Thyroid gland (tissue), 4 donors: ENCODE results near the gene SLC2A13.

ENCODE experiments used
- CTCF ChIP-seq, 6 experiments: fragments of 200-600 bp in 3 of 6; fragments of 450-650 bp in 3 of 6; sonication (generic) in 3 of 6; IDR thresholded peaks; one replicate each; pipeline ENCODE4 v1.5.1; 2016 to 2019; ENCODE audit warnings: antibody characterized with exemption in 6 of 6, mild to moderate bottlenecking in 2 of 6, inconsistent platforms in 1 of 6, moderate library complexity in 1 of 6
- POLR2A ChIP-seq, 2 donors: fragments of 450-650 bp; IDR thresholded peaks; one replicate each; pipeline ENCODE4 v1.6.1; 2017; ENCODE audit warnings: antibody characterized with exemption in 2 of 2, mild to moderate bottlenecking in 2 of 2, moderate library complexity in 1 of 2

- TF ChIP-seq CTCF (IDR thresholded peaks at IDR 0.05) (no peak), POLR2A (IDR thresholded peaks at IDR 0.05) (no peak)
Observed at GRCh38 chr12:39902821-39903220, 203.1 kb downstream of the SLC2A13 start.
